Breast epithelium (tissue), 4 donors: Measurements from ENCODE around the gene DNAH8. TPM values are rescaled to one million over a fixed set of nuclear protein-coding genes. Genes with fewer than 3 reads are reported as not detected.

Source experiments
- DNase-seq, 2 donors: peaks; one replicate each; pipeline ENCODE4 v3.0.0-alpha.2; 2019; ENCODE audit warnings: low spot score in 2 of 2
- H3K27ac ChIP-seq, 2 donors: fragments of 200-600 bp; sonication (generic) in 1 of 2; one replicate each; pipeline ENCODE4 v1.5.1; 2016 to 2019; ENCODE audit warnings: mild to moderate bottlenecking in 1 of 2
- H3K27me3 ChIP-seq, 2 donors: fragments of 200-600 bp; sonication (generic) in 1 of 2; one replicate each; pipeline versions ENCODE4 v1.5.1 to v1.6.0; 2017 to 2019; ENCODE audit warnings: control low read depth in 1 of 2, mild to moderate bottlenecking in 1 of 2
- H3K36me3 ChIP-seq: fragments of 200-600 bp; one replicate; pipeline ENCODE4 v1.5.1; 2019
- H3K4me1 ChIP-seq, 2 donors: fragments of 200-600 bp; sonication (generic); one replicate each; pipeline ENCODE4 v1.5.1; 2016 to 2019; ENCODE audit warnings: control low read depth in 1 of 2
- H3K4me3 ChIP-seq, 3 donors: fragments of 200-600 bp; sonication (generic); 1 replicate in 2 of 3; 2 replicates in 1 of 3; pipeline ENCODE4 v1.5.1; 2016 to 2019; ENCODE audit warnings: mild to moderate bottlenecking in 3 of 3, moderate library complexity in 2 of 3
- H3K9me3 ChIP-seq, 2 donors: fragments of 200-600 bp; sonication (generic) in 1 of 2; one replicate each; pipeline ENCODE4 v1.5.1; 2016 to 2019; ENCODE audit warnings: control low read depth in 1 of 2
- POLR2A ChIP-seq: fragments of 450-650 bp; IDR thresholded peaks from one replicate; pipeline ENCODE4 v1.6.1; 2016; ENCODE audit warnings: antibody characterized with exemption, mild to moderate bottlenecking, moderate library complexity
- POLR2AphosphoS5 ChIP-seq, 3 donors: sonication (generic); formaldehyde crosslinking; IDR thresholded peaks; one replicate each; pipeline ENCODE4 v1.6.1; 2017; ENCODE audit warnings: antibody characterized with exemption in 3 of 3
- intact Hi-C: fragments of 100-400 bp; cut with DNase I; formaldehyde crosslinking; loops from one replicate; pipeline ENCODE4 v1.15.1; 2023; ENCODE audit warnings: low total_unique reads
- total RNA-seq, 3 donors: library from RNA; depleted of rRNA; stranded (reverse); fragments of >200 nt; gene quantifications; one replicate each; pipeline ENCODE4 v1.1.0, GENCODE V29; 2016
- TF ChIP-seq, protein P1 (sequence below), 3 donors: fragments of 450-650 bp; IDR thresholded peaks; one replicate each; pipeline ENCODE4 v1.5.1; 2016 to 2017; ENCODE audit warnings: antibody characterized with exemption in 3 of 3, mild to moderate bottlenecking in 3 of 3, moderate library complexity in 3 of 3

DNAH8 gene
- total RNA-seq, 3 donors from 2014 or later: under 0.01 TPM; not detected in 1

- no peaks in the 10 kb centered on the region for H3K9me3 ChIP-seq
- H3K27me3 ChIP-seq: peaks cover 0 to 21% of the 10 kb centered on the region in 2 donors
- intact Hi-C loops: no loop called here
- H3K4me1 ChIP-seq: no peaks in the 10 kb centered on the region
- no peaks in the 10 kb centered on the region for H3K36me3 ChIP-seq
- DNase-seq: no peak
- TF ChIP-seq POLR2A (no peak), POLR2AphosphoS5 (IDR thresholded peaks at IDR 0.05) (no peak)
- TF ChIP-seq, protein P1, sequence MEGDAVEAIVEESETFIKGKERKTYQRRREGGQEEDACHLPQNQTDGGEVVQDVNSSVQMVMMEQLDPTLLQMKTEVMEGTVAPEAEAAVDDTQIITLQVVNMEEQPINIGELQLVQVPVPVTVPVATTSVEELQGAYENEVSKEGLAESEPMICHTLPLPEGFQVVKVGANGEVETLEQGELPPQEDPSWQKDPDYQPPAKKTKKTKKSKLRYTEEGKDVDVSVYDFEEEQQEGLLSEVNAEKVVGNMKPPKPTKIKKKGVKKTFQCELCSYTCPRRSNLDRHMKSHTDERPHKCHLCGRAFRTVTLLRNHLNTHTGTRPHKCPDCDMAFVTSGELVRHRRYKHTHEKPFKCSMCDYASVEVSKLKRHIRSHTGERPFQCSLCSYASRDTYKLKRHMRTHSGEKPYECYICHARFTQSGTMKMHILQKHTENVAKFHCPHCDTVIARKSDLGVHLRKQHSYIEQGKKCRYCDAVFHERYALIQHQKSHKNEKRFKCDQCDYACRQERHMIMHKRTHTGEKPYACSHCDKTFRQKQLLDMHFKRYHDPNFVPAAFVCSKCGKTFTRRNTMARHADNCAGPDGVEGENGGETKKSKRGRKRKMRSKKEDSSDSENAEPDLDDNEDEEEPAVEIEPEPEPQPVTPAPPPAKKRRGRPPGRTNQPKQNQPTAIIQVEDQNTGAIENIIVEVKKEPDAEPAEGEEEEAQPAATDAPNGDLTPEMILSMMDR (IDR thresholded peaks at IDR 0.05): no peak
- peak within 1 kb of the TSS; percentile 23 to 63 (median 50) for H3K4me3 ChIP-seq
- no peak within 1 kb of the TSS for H3K27ac ChIP-seq
Observed at GRCh38 chr6:39048481-39049399, 333.6 kb downstream of the DNAH8 start, which contains the start of gene GLP1R. TSS of gene GLP1R (plus strand) at chr6:39048781. CDS start at chr6:39048841, 60 bp downstream.

DNA sequence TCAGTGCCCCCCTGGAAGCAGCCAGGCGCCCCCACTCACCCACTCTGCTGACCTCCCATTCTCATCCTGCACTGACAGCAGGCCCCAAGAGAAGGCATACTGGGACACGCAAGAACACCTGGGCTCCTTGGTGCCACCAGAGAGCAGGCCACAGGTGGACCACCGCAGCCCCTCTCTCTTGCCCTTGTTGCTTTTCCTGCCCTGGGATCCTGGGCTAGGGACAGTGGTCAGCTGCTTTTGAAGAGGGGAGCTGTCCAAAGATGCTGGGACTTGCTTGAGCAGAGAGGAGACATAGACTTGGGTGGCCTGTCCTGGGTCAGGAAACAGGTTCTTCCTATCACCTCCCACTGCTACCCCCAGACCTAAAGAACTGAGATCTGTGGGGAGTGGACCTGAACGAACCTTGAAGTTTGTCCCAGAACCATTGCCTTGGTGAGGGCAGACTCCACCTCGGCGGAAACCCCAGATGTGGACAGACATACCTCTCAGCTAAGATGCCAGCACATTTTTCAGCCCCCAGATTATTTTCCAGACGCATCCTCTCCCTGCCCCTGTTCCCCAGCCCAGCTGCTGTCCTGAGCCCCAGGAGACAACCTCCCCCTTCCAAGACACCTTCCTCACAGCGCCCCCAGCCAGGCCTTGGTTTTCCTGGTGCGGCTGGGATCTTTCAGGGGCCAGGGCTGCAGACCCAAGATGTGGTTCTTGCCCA, 334.6 kb downstream of the DNAH8 start:
- intact Hi-C loops: no loop called here
- Histone ChIP-seq H3K4me1 (no peaks in the 10 kb centered on the region), H3K27me3 (peaks cover 0 to 21% of the 10 kb centered on the region in 2 donors), H3K27ac (no peak overlapping the region), H3K36me3 (no peaks in the 10 kb centered on the region), H3K9me3 (no peaks in the 10 kb centered on the region), H3K4me3 (peak overlapping the region in 2 of 3 donors; percentile 50 to 63)
- no peak for DNase-seq
- no peak for TF ChIP-seq POLR2A
- TF ChIP-seq, protein P1 (IDR thresholded peaks at IDR 0.05): no peak
- TF ChIP-seq POLR2AphosphoS5 (IDR thresholded peaks at IDR 0.05): no peak

GRCh38 chr6:39050453-39051112, 335.5 kb downstream of the DNAH8 start:
- intact Hi-C loops: no loop called here
- H3K27ac ChIP-seq: no peak overlapping the region
- H3K4me3 ChIP-seq: no peak overlapping the region
- DNase-seq: no peak
- TF ChIP-seq, protein P1 (IDR thresholded peaks at IDR 0.05): no peak
- TF ChIP-seq POLR2A (no peak), POLR2AphosphoS5 (IDR thresholded peaks at IDR 0.05) (no peak)
- H3K36me3 ChIP-seq: no peaks in the 10 kb centered on the region
- H3K9me3 ChIP-seq: no peaks in the 10 kb centered on the region
- peaks cover 0 to 21% of the 10 kb centered on the region in 2 donors for H3K27me3 ChIP-seq
- no peaks in the 10 kb centered on the region for H3K4me1 ChIP-seq

- Histone ChIP-seq H3K9me3 (no peaks in the 10 kb centered on the region), H3K27me3 (peaks cover 0 to 21% of the 10 kb centered on the region in 2 donors), H3K4me3 (no peak overlapping the region), H3K36me3 (no peaks in the 10 kb centered on the region), H3K27ac (no peak overlapping the region), H3K4me1 (no peaks in the 10 kb centered on the region)
- intact Hi-C loops: no loop called here
- no peak for DNase-seq
- TF ChIP-seq POLR2A: no peak
- TF ChIP-seq, protein P1 (IDR thresholded peaks at IDR 0.05): no peak
- TF ChIP-seq POLR2AphosphoS5 (IDR thresholded peaks at IDR 0.05): no peak
Observed at GRCh38 chr6:39051399-39052122, 336.4 kb downstream of the DNAH8 start.
